Progenitor cell of endocrine pancreas (in vitro differentiated cells): ENCODE results near the gene ATP11C. TPM values are rescaled to one million over a fixed set of nuclear protein-coding genes. Genes with fewer than 3 reads are reported as not detected.
"Not testable (repeated sequence)": the region's sequence is repeated elsewhere in the genome, so short reads cannot be mapped to it uniquely, and the experiment has no call there.

Source experiments
- DNase-seq: peaks from one replicate; pipeline ENCODE4 v3.0.0; 2021; ENCODE audit warnings: low spot score; ENCODE audit not compliant: unreplicated experiment
- H3K27ac Mint-ChIP-seq: 2 replicates; pipeline ENCODE4 v1.8.0; 2021; ENCODE audit warnings: mild to moderate bottlenecking, moderate library complexity, mixed read lengths
- H3K27me3 Mint-ChIP-seq: 2 replicates; pipeline ENCODE4 v1.8.0; 2021; ENCODE audit warnings: mixed read lengths
- H3K36me3 Mint-ChIP-seq: 2 replicates; pipeline ENCODE4 v1.8.0; 2022; ENCODE audit warnings: mixed read lengths; ENCODE audit not compliant: insufficient read depth
- H3K4me1 Mint-ChIP-seq: 2 replicates; pipeline ENCODE4 v1.8.0; 2021; ENCODE audit warnings: low read depth, mixed read lengths
- H3K4me3 Mint-ChIP-seq: 2 replicates; pipeline ENCODE4 v1.8.0; 2021; ENCODE audit warnings: low read depth, mild to moderate bottlenecking, moderate library complexity, mixed read lengths
- H3K9me3 Mint-ChIP-seq: 2 replicates; pipeline ENCODE4 v1.8.0; 2021; ENCODE audit warnings: low read depth, mixed read lengths
- total RNA-seq: library from RNA; stranded (reverse); gene quantifications from 2 replicates; pipeline ENCODE4 v1.2.1, GENCODE V29; 2021
- TF ChIP-seq, protein P1 (sequence below): fragments of 200-600 bp; sonication (generic); IDR thresholded peaks from one replicate; pipeline ENCODE4 v1.5.0; 2021; ENCODE audit warnings: antibody characterized with exemption, mild to moderate bottlenecking; ENCODE audit not compliant: unreplicated experiment

Gene ATP11C
- total RNA-seq, 1 donor from 2014 or later = 38.3 TPM

DNA sequence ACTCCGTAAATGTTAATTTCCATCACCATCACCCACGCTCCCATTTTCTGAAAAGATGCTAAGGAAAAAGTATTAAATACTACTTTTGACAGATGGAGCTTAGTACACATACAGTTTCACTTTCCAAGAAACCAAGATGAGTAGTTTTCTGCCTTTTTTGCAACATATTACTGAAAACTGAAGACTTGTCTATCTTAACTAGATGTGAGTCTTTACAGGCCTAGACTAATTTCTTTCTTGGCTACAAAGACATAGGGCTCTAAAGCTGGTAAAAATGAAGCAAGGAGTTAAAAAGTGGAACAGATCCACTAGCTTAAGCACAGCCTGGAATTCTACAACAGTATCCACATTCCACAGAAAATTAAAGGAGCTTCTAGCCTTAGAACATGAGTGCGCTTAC is 68.2 kb downstream of the ATP11C start:
- Mint-ChIP-seq H3K4me1 (peaks cover 1% of the 10 kb centered on the region), H3K9me3 (peaks cover 6% of the 10 kb centered on the region), H3K27ac (no peak overlapping the region), H3K36me3 (peaks cover 6% of the 10 kb centered on the region), H3K27me3 (no peaks in the 10 kb centered on the region), H3K4me3 (no peak overlapping the region)
- DNase-seq = no peak
- TF ChIP-seq, protein P1, sequence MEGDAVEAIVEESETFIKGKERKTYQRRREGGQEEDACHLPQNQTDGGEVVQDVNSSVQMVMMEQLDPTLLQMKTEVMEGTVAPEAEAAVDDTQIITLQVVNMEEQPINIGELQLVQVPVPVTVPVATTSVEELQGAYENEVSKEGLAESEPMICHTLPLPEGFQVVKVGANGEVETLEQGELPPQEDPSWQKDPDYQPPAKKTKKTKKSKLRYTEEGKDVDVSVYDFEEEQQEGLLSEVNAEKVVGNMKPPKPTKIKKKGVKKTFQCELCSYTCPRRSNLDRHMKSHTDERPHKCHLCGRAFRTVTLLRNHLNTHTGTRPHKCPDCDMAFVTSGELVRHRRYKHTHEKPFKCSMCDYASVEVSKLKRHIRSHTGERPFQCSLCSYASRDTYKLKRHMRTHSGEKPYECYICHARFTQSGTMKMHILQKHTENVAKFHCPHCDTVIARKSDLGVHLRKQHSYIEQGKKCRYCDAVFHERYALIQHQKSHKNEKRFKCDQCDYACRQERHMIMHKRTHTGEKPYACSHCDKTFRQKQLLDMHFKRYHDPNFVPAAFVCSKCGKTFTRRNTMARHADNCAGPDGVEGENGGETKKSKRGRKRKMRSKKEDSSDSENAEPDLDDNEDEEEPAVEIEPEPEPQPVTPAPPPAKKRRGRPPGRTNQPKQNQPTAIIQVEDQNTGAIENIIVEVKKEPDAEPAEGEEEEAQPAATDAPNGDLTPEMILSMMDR = no peak

DNA sequence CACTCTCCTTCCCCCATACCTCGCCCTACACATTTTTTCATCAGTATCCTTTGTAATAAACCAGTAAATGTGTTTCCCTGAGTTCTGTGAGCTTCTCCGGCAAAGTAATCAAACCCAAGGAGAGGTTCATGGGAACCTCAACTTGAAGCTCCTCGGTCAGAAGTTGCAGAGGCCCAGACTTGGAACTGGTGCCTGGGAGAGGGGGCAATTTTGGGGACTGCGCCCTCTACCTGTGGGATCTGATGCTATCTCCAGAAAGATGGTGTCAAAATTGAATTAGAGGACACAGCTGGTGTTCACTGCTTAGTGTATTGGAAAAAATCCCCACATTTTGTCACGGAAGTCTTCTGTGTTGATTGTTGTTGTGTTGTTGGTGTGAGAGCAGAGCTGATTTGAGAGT is 70.6 kb downstream of the ATP11C start:
- Mint-ChIP-seq H3K4me1 (no peaks in the 10 kb centered on the region), H3K36me3 (peaks cover 7% of the 10 kb centered on the region), H3K27ac (no peak overlapping the region), H3K4me3 (no peak overlapping the region), H3K9me3 (peaks cover 11% of the 10 kb centered on the region), H3K27me3 (no peaks in the 10 kb centered on the region)
- TF ChIP-seq, protein P1 = peak; percentile 10
- DNase-seq = no peak

DNA sequence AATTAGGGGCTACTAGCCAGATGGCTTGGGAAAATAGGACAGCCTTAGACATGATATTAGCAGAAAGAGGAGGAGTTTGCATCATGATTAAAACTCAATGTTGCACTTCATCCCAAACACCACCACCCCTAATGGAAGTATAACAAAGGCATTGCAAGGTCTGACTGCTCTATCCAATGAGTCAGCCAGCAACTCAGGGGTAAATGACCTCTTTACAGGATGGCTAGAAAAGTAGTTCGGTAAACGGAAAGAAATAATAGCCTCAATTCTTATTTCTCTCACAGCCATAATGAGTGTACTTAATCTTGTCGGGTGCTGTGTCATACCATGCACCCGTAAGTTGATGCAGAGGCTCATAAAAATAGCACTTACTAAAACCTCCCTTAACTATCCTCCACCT is 76.0 kb downstream of the ATP11C start:
- H3K36me3 Mint-ChIP-seq, H3K27ac Mint-ChIP-seq, DNase-seq, H3K4me3 Mint-ChIP-seq, H3K27me3 Mint-ChIP-seq: not testable (repeated sequence)
- peaks cover 14% of the 10 kb centered on the region for H3K9me3 Mint-ChIP-seq
- peaks cover 12% of the 10 kb centered on the region for H3K4me1 Mint-ChIP-seq

DNA sequence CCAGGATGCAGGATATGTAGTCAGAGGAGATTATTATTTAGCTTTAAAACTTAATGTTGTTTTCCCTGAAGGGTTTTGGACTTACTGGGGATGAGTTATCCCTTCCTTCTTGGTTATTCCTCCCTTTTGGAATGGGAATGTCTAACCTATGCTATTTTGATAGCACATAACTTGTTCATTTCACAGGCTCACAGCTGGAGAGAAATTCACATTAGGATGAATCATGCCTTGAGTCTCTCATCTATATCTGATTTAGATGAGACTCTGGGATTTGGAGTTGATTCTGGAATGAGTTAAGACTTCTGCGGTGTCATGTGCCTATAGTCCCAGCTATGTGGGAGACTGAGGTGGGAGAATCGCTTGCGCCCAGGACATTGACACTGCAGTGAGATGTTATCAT is 81.1 kb downstream of the ATP11C start:
- Mint-ChIP-seq H3K27ac (no peak overlapping the region), H3K4me3 (no peak overlapping the region), H3K9me3 (peaks cover 6% of the 10 kb centered on the region), H3K27me3 (no peaks in the 10 kb centered on the region), H3K36me3 (no peaks in the 10 kb centered on the region), H3K4me1 (peaks cover 12% of the 10 kb centered on the region)
- DNase-seq = no peak
- TF ChIP-seq, protein P1 = no peak

DNA sequence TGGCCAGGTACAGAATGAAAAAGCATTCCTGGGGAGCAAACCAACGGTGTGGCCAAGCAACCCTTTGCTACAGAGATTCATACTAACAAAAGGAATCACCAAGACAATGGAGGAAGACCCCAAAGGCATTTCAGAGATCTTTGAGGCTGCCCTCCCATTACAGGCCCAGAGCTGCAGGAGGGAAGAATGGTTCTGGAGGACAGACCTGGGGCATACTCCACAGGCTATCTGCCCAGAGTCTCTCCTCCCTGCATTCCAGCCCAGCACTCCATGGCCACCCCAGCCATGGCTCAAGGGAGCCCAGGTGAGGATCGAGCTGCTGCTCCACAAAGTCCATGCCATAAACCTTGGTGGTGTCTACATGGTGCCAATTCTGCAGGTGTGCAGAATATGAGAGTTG is 81.9 kb downstream of the ATP11C start:
- peaks cover 12% of the 10 kb centered on the region for H3K4me1 Mint-ChIP-seq

DNA sequence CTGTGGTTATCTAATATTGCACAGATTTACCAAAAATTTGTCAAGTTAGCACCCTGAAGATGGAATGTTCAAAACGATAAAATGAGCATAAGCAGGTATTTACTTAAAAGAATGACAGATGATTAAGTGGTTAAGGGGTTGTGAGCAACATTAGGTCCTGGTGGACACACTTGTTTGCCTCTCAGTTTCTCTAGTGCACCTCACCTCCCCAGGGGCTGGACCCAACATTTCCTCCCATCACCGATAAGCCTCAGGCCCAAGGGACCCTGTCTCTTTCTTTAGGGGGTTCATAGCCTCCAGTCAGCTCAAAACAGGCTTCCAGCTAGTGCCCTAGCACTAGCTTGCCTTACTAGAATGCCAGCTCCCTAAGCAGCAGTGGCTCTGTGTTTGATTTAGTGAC is 88.0 kb downstream of the ATP11C start:
- TF ChIP-seq, protein P1 = no peak
- peaks cover 18% of the 10 kb centered on the region for H3K4me1 Mint-ChIP-seq
- no peaks in the 10 kb centered on the region for H3K27me3 Mint-ChIP-seq
- H3K27ac Mint-ChIP-seq = peak overlapping the region; percentile 87
- DNase-seq = no peak
- peaks cover under 1% of the 10 kb centered on the region for H3K36me3 Mint-ChIP-seq
- no peak overlapping the region for H3K4me3 Mint-ChIP-seq
- peaks cover 1% of the 10 kb centered on the region for H3K9me3 Mint-ChIP-seq

More for the DNA sequence above, 81.9 kb downstream of the ATP11C start:
- DNase-seq = no peak
- Mint-ChIP-seq H3K36me3 (no peaks in the 10 kb centered on the region), H3K27me3 (no peaks in the 10 kb centered on the region), H3K27ac (no peak overlapping the region), H3K9me3 (no peaks in the 10 kb centered on the region), H3K4me3 (no peak overlapping the region)
- TF ChIP-seq, protein P1 = no peak
